Measurements from ENCODE around the gene TSSK6.

Gene TSSK6

GRCh38 chr19:19517235-19517619 lies 1.9 kb upstream of the TSSK6 start:
- Histone ChIP-seq H3K27me3 (ENCODE audit: insufficient read depth, low read length, poor library complexity) (no peaks in the 10 kb centered on the region), H3K23ac (ENCODE audit: low read length) (no peak overlapping the region), H2BK120ac (ENCODE audit: low read depth, low read length) (no peak overlapping the region), H3K27ac (ENCODE audit: low read depth, low read length) (no peak overlapping the region), H4K8ac (ENCODE audit: low read depth, low read length) (no peak overlapping the region), H2BK15ac (replicated peaks; ENCODE audit: low read depth) (no peak overlapping the region), H3K4me3 (ENCODE audit: low read length) (no peak overlapping the region), H3K36me3 (ENCODE audit: control insufficient read depth, insufficient read depth, low read length) (peaks cover 4% of the 10 kb centered on the region), H3K9ac (ENCODE audit: low read length) (no peak overlapping the region), H2BK5ac (ENCODE audit: low read length) (no peak overlapping the region), H3K4me1 (ENCODE audit: control insufficient read depth, low read depth, low read length) (no peaks in the 10 kb centered on the region), H4K5ac (ENCODE audit: low read length) (no peak overlapping the region), H3K56ac (ENCODE audit: low read length) (no peak overlapping the region), H3K79me1 (ENCODE audit: low read length) (peaks cover 14% of the 10 kb centered on the region), H3K4me2 (ENCODE audit: low read length) (no peak overlapping the region), H3K18ac (ENCODE audit: low read length) (no peak overlapping the region), H3K4ac (ENCODE audit: low read depth, low read length) (no peak overlapping the region), H2AK5ac (ENCODE audit: low read length) (no peak overlapping the region), H3K79me2 (ENCODE audit: control insufficient read depth, insufficient read depth, low read length) (peaks cover 23% of the 10 kb centered on the region)
- WGBS (ENCODE audit: extremely low coverage, insufficient coverage, low lambda C conversion rate): 100% methylated on average over 1 of the region's 10 CpGs
- no peak for DNase-seq

DNA sequence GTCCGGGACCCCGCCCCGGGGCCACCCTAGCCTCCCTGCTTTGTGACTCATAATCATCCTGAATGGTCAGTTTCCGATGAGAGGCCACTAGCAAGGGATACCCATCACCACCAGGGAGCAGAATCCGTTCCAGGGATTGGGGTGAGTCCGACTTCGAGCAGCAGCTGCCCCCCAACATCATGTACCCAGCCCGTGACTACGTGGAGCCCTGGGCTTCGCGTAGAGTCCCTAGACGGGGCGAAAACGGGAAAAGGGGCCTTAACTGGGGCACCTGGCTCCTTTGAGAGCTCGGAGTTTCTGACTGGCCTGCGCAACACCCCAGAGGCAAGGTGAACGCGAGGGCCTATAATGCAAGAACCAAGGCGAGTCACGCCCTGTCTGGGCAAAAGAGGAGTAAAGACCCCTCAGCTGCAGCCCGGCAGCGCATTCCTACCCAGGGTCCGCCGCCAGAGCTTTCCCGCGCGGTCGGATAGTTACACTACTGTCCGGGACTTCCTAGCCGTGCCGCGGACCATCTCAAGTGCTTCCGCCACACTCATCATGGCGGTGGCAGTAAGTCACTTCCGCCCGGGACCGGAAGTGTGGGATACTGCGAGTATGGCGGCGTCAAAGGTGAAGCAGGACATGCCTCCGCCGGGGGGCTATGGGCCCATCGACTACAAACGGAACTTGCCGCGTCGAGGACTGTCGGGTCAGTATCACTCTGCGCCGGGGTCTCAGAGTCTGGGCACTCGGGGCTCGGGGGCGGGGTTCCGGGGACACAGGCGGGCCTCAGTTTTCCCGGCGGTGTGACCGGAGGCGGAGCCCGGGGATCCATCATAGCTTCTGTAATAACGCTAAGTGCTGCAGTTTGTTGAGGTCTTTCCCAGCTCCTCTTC lies 533 bp upstream of the TSSK6 start, which contains the start of gene NDUFA13:
NDUFA13 (plus strand) TSS at position 584 of the 878 bp plus-strand sequence; CDS start at position 598, 14 bp downstream.
- Histone ChIP-seq H4K5ac (ENCODE audit: low read length) (no peak within 1 kb of the TSS), H2BK120ac (ENCODE audit: low read depth, low read length) (no peak within 1 kb of the TSS), H3K79me2 (ENCODE audit: control insufficient read depth, insufficient read depth, low read length) (peaks cover 20% of the 10 kb centered on the region), H3K9ac (ENCODE audit: low read length) (peak within 1 kb of the TSS; percentile 96), H3K27ac (ENCODE audit: low read depth, low read length) (no peak within 1 kb of the TSS), H4K8ac (ENCODE audit: low read depth, low read length) (peak within 1 kb of the TSS; percentile 95), H2AK5ac (ENCODE audit: low read length) (no peak within 1 kb of the TSS), H2BK5ac (ENCODE audit: low read length) (no peak within 1 kb of the TSS), H3K56ac (ENCODE audit: low read length) (peak within 1 kb of the TSS; percentile 94), H3K23ac (ENCODE audit: low read length) (peak within 1 kb of the TSS; percentile 90), H3K79me1 (ENCODE audit: low read length) (peaks cover 12% of the 10 kb centered on the region), H3K36me3 (ENCODE audit: control insufficient read depth, insufficient read depth, low read length) (peaks cover 4% of the 10 kb centered on the region), H3K4me2 (ENCODE audit: low read length) (peak within 1 kb of the TSS; percentile 84), H3K4ac (ENCODE audit: low read depth, low read length) (peak within 1 kb of the TSS; percentile 58), H3K27me3 (ENCODE audit: insufficient read depth, low read length, poor library complexity) (no peaks in the 10 kb centered on the region), H3K4me1 (ENCODE audit: control insufficient read depth, low read depth, low read length) (no peaks in the 10 kb centered on the region), H3K18ac (ENCODE audit: low read length) (peak within 1 kb of the TSS; percentile 97), H2BK15ac (replicated peaks; ENCODE audit: low read depth) (no peak within 1 kb of the TSS), H3K4me3 (ENCODE audit: low read length) (peak within 1 kb of the TSS; percentile 98)
- peak; percentile 98 for DNase-seq
- no CpG with 5 or more reads among the region's 61 CpGs for WGBS (ENCODE audit: extremely low coverage, insufficient coverage, low lambda C conversion rate)

- Histone ChIP-seq H3K18ac (ENCODE audit: low read length) (no peak overlapping the region), H2BK15ac (replicated peaks; ENCODE audit: low read depth) (no peak overlapping the region), H3K56ac (ENCODE audit: low read length) (no peak overlapping the region), H3K27me3 (ENCODE audit: insufficient read depth, low read length, poor library complexity) (no peaks in the 10 kb centered on the region), H4K5ac (ENCODE audit: low read length) (no peak overlapping the region), H3K4ac (ENCODE audit: low read depth, low read length) (no peak overlapping the region), H3K4me1 (ENCODE audit: control insufficient read depth, low read depth, low read length) (no peaks in the 10 kb centered on the region), H2BK120ac (ENCODE audit: low read depth, low read length) (no peak overlapping the region), H3K79me2 (ENCODE audit: control insufficient read depth, insufficient read depth, low read length) (peaks cover 13% of the 10 kb centered on the region), H2AK5ac (ENCODE audit: low read length) (no peak overlapping the region), H3K79me1 (ENCODE audit: low read length) (peaks cover 3% of the 10 kb centered on the region), H3K23ac (ENCODE audit: low read length) (no peak overlapping the region), H3K4me2 (ENCODE audit: low read length) (no peak overlapping the region), H3K4me3 (ENCODE audit: low read length) (no peak overlapping the region), H3K36me3 (ENCODE audit: control insufficient read depth, insufficient read depth, low read length) (no peaks in the 10 kb centered on the region), H3K27ac (ENCODE audit: low read depth, low read length) (no peak overlapping the region), H2BK5ac (ENCODE audit: low read length) (no peak overlapping the region), H3K9ac (ENCODE audit: low read length) (no peak overlapping the region), H4K8ac (ENCODE audit: low read depth, low read length) (no peak overlapping the region)
- no peak for DNase-seq
- WGBS (ENCODE audit: extremely low coverage, insufficient coverage, low lambda C conversion rate): no CpG with 5 or more reads among the region's 46 CpGs
Observed at GRCh38 chr19:19514215-19514657, 1.1 kb downstream of the TSSK6 start.

DNA sequence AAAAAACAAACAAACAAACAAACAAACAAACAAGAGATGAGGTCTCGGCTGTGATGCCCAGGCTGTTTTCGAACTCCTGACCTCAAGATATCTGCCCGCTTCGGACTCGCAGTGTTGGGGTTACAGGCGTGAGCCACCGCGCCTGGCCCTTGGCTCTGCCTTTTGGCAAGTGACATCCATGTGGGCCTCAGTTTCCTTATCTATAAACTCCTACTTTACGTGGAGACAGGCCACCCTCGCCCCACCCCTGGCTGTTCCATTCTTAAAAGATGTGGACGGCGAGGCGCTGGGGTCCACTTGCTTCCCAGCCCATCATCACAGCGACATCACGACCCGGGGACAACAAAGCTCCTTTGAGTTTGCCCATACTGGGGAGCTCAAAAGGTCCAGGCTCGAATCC lies 1.7 kb downstream of the TSSK6 start:
- H3K9ac ChIP-seq (ENCODE audit: low read length): no peak overlapping the region
- H4K5ac ChIP-seq (ENCODE audit: low read length): no peak overlapping the region
- no peak overlapping the region for H2BK120ac ChIP-seq (ENCODE audit: low read depth, low read length)
- no peak overlapping the region for H3K4me3 ChIP-seq (ENCODE audit: low read length)
- no CpG with 5 or more reads among the region's 17 CpGs for WGBS (ENCODE audit: extremely low coverage, insufficient coverage, low lambda C conversion rate)
- no peak overlapping the region for H3K27ac ChIP-seq (ENCODE audit: low read depth, low read length)
- H3K18ac ChIP-seq (ENCODE audit: low read length): no peak overlapping the region
- no peak overlapping the region for H2AK5ac ChIP-seq (ENCODE audit: low read length)
- H3K4me1 ChIP-seq (ENCODE audit: control insufficient read depth, low read depth, low read length): no peaks in the 10 kb centered on the region
- H3K4ac ChIP-seq (ENCODE audit: low read depth, low read length): no peak overlapping the region
- no peak overlapping the region for H3K4me2 ChIP-seq (ENCODE audit: low read length)
- no peak for DNase-seq
- no peaks in the 10 kb centered on the region for H3K36me3 ChIP-seq (ENCODE audit: control insufficient read depth, insufficient read depth, low read length)
- no peak overlapping the region for H4K8ac ChIP-seq (ENCODE audit: low read depth, low read length)
- no peak overlapping the region for H3K23ac ChIP-seq (ENCODE audit: low read length)
- no peak overlapping the region for H2BK5ac ChIP-seq (ENCODE audit: low read length)
- peaks cover 10% of the 10 kb centered on the region for H3K79me2 ChIP-seq (ENCODE audit: control insufficient read depth, insufficient read depth, low read length)
- H3K79me1 ChIP-seq (ENCODE audit: low read length): no peaks in the 10 kb centered on the region
- no peak overlapping the region for H2BK15ac ChIP-seq (replicated peaks; ENCODE audit: low read depth)
- no peaks in the 10 kb centered on the region for H3K27me3 ChIP-seq (ENCODE audit: insufficient read depth, low read length, poor library complexity)
- no peak overlapping the region for H3K56ac ChIP-seq (ENCODE audit: low read length)

DNA sequence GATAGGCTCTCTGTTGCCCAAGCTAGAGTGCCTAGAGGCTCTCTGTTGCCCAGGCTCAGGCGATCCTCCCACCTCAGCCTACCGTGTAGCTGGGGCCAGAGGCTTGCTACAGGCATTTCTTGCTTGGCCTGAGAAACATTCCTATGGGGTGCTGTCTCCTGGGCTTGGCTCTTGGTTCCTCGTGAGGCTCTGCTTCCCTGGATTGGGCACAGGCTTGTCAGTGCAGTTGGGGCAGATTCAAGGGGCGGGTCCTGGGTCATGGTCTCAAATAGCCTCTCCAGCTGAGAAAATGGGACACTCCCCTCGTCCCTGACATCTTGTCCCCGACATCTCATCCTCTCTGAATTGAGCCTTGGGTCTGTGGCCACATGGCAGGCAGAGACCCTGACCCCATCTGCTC lies 4.9 kb downstream of the TSSK6 start:
- no peak overlapping the region for H2BK5ac ChIP-seq (ENCODE audit: low read length)
- H3K27me3 ChIP-seq (ENCODE audit: insufficient read depth, low read length, poor library complexity): no peaks in the 10 kb centered on the region
- no peak overlapping the region for H3K4ac ChIP-seq (ENCODE audit: low read depth, low read length)
- H3K79me1 ChIP-seq (ENCODE audit: low read length): no peaks in the 10 kb centered on the region
- H3K4me2 ChIP-seq (ENCODE audit: low read length): no peak overlapping the region
- H3K4me3 ChIP-seq (ENCODE audit: low read length): no peak overlapping the region
- H3K79me2 ChIP-seq (ENCODE audit: control insufficient read depth, insufficient read depth, low read length): no peaks in the 10 kb centered on the region
- H2BK120ac ChIP-seq (ENCODE audit: low read depth, low read length): no peak overlapping the region
- H3K18ac ChIP-seq (ENCODE audit: low read length): no peak overlapping the region
- H3K23ac ChIP-seq (ENCODE audit: low read length): no peak overlapping the region
- no peak overlapping the region for H3K9ac ChIP-seq (ENCODE audit: low read length)
- H2AK5ac ChIP-seq (ENCODE audit: low read length): no peak overlapping the region
- no peak overlapping the region for H2BK15ac ChIP-seq (replicated peaks; ENCODE audit: low read depth)
- peaks cover 6% of the 10 kb centered on the region for H3K36me3 ChIP-seq (ENCODE audit: control insufficient read depth, insufficient read depth, low read length)
- no peak overlapping the region for H3K27ac ChIP-seq (ENCODE audit: low read depth, low read length)
- DNase-seq: peak; percentile 65
- H3K4me1 ChIP-seq (ENCODE audit: control insufficient read depth, low read depth, low read length): no peaks in the 10 kb centered on the region
- H4K8ac ChIP-seq (ENCODE audit: low read depth, low read length): no peak overlapping the region
- WGBS (ENCODE audit: extremely low coverage, insufficient coverage, low lambda C conversion rate): no CpG with 5 or more reads among the region's 6 CpGs
- H3K56ac ChIP-seq (ENCODE audit: low read length): no peak overlapping the region
- no peak overlapping the region for H4K5ac ChIP-seq (ENCODE audit: low read length)

Measured in mesendoderm (in vitro differentiated cells).